GM12891 (cell line): Measurements from ENCODE around the gene MTIF2.
"Not testable (repeated sequence)": the region's sequence is repeated elsewhere in the genome, so short reads cannot be mapped to it uniquely, and the experiment has no call there.

Source experiments
- DNase-seq: peaks from one replicate; pipeline ENCODE4 v3.0.0; 2011; ENCODE audit warnings: low spot score; ENCODE audit not compliant: insufficient read length
- FAIRE-seq: peaks from 2 replicates; lab custom pipeline; 2011; peaks lifted over from hg19 to GRCh38; lab: Jason Lieb, UNC
- PAX5 ChIP-seq: IDR thresholded peaks from 2 replicates; pipeline ENCODE4 v1.6.1; 2011; ENCODE audit warnings: low read length, moderate library complexity, mild to moderate bottlenecking; ENCODE audit not compliant: insufficient read depth, severe bottlenecking
- POLR2A ChIP-seq: IDR thresholded peaks from 2 replicates; pipeline ENCODE4 v1.6.1; 2011; ENCODE audit warnings: low read depth, low read length, control low read depth
- POLR2AphosphoS5 ChIP-seq: IDR thresholded peaks from 2 replicates; pipeline ENCODE4 v1.6.1; 2011; ENCODE audit warnings: low read depth, low read length, control low read depth
- POU2F2 ChIP-seq: IDR thresholded peaks from 2 replicates; pipeline ENCODE4 v1.6.1; 2011; ENCODE audit warnings: low read depth, mild to moderate bottlenecking, control low read depth, low read length, moderate library complexity
- SPI1 ChIP-seq: IDR thresholded peaks from 2 replicates; pipeline ENCODE4 v1.6.1; 2011; ENCODE audit warnings: low read depth, low read length, control low read depth
- TAF1 ChIP-seq: IDR thresholded peaks from 2 replicates; pipeline ENCODE4 v1.6.1; 2011; ENCODE audit warnings: low read depth, low read length, control low read depth

MTIF2 gene

GRCh38 chr2:55227437-55228225, 41.4 kb downstream of the MTIF2 start:
- not testable (repeated sequence) for FAIRE-seq, DNase-seq
- TF ChIP-seq SPI1, result peak; percentile 61

GRCh38 chr2:55225481-55226020, 43.5 kb downstream of the MTIF2 start:
- DNase-seq (no peak), FAIRE-seq (no peak)
- TF ChIP-seq TAF1 (no peak), SPI1 (no peak), POLR2A (no peak), POLR2AphosphoS5 (no peak), POU2F2 (no peak), PAX5 (no peak)

- TF ChIP-seq PAX5 (no peak), SPI1 (no peak), TAF1 (no peak), POLR2AphosphoS5 (no peak)
- FAIRE-seq, result no peak
- DNase-seq, result no peak
Measured at GRCh38 chr2:55224761-55225261, 44.2 kb downstream of the MTIF2 start.

- DNase-seq, result no peak
- peak; percentile 61 for FAIRE-seq
- TF ChIP-seq POLR2A, result no peak
- no peak for TF ChIP-seq PAX5
Measured at GRCh38 chr2:55223958-55224760, 44.9 kb downstream of the MTIF2 start.

- TF ChIP-seq SPI1 (no peak), TAF1 (no peak), POLR2AphosphoS5 (no peak), POLR2A (no peak), POU2F2 (no peak), PAX5 (no peak)
- DNase-seq, result no peak
- FAIRE-seq, result no peak
Measured at GRCh38 chr2:55213822-55214221, 55.2 kb downstream of the MTIF2 start.

- TF ChIP-seq POLR2AphosphoS5, result no peak
- no peak for TF ChIP-seq TAF1
- no peak for TF ChIP-seq PAX5
- no peak for TF ChIP-seq SPI1
- TF ChIP-seq POLR2A, result no peak
- no peak for TF ChIP-seq POU2F2
- no peak for DNase-seq
- FAIRE-seq, result no peak
Measured at GRCh38 chr2:55204950-55205349, 64.1 kb downstream of the MTIF2 start.

GRCh38 chr2:55204536-55204935, 64.5 kb downstream of the MTIF2 start:
- DNase-seq, result no peak
- no peak for TF ChIP-seq POLR2AphosphoS5
- TF ChIP-seq SPI1, result no peak
- TF ChIP-seq PAX5, result no peak
- TF ChIP-seq TAF1, result no peak
- FAIRE-seq, result no peak

- no peak for TF ChIP-seq SPI1
- no peak for TF ChIP-seq POLR2AphosphoS5
- TF ChIP-seq TAF1, result no peak
- TF ChIP-seq POU2F2, result no peak
- TF ChIP-seq POLR2A, result no peak
- no peak for TF ChIP-seq PAX5
- no peak for FAIRE-seq
- no peak for DNase-seq
Measured at GRCh38 chr2:55200416-55200815, 68.6 kb downstream of the MTIF2 start.

GRCh38 chr2:55196526-55196925, 72.5 kb downstream of the MTIF2 start:
- TF ChIP-seq POLR2AphosphoS5 (no peak), TAF1 (no peak), PAX5 (no peak), SPI1 (no peak)
- FAIRE-seq (no peak), DNase-seq (no peak)

- not testable (repeated sequence) for DNase-seq, FAIRE-seq
Measured at GRCh38 chr2:55191888-55192287, 77.1 kb downstream of the MTIF2 start.

- FAIRE-seq, DNase-seq: not testable (repeated sequence)
Measured at GRCh38 chr2:55186837-55187236, 82.2 kb downstream of the MTIF2 start.
